Gastrocnemius medialis (tissue), 4 donors: Measurements from ENCODE around the gene LRRK1. TPM values are rescaled to one million over a fixed set of nuclear protein-coding genes. Genes with fewer than 3 reads are reported as not detected.

Source experiments
- ATAC-seq, 2 donors: fragments of 150-250 bp; one replicate each; pipeline ENCODE4 v1.9.1; 2016
- DNase-seq, 2 donors: peaks; one replicate each; pipeline ENCODE4 v3.0.0-alpha.2; 2019
- H3K27ac ChIP-seq, 4 donors: fragments of 200-600 bp; sonication (generic); 1 replicate in 1 of 4; 2 replicates in 3 of 4; pipeline ENCODE4 v1.5.1; 2016 to 2018; ENCODE audit warnings: mild to moderate bottlenecking in 2 of 4, moderate library complexity in 1 of 4
- H3K27me3 ChIP-seq, 3 donors: fragments of 200-600 bp; sonication (generic) in 2 of 3; 1 replicate in 1 of 3; 2 replicates in 2 of 3; pipeline versions ENCODE4 v1.5.1 to v1.6.0; 2016 to 2019; ENCODE audit warnings: mild to moderate bottlenecking in 1 of 3, moderate library complexity in 1 of 3
- H3K36me3 ChIP-seq, 2 donors: fragments of 200-600 bp; sonication (generic) in 1 of 2; one replicate each; pipeline ENCODE4 v1.5.1; 2017 to 2018
- H3K4me1 ChIP-seq, 2 donors: fragments of 200-600 bp; sonication (generic) in 1 of 2; one replicate each; pipeline ENCODE4 v1.5.1; 2016 to 2017; ENCODE audit warnings: mild to moderate bottlenecking in 2 of 2
- H3K4me3 ChIP-seq, 4 donors: fragments of 200-600 bp; sonication (generic) in 3 of 4; 1 replicate in 1 of 4; 2 replicates in 3 of 4; pipeline ENCODE4 v1.5.1; 2016 to 2019; ENCODE audit warnings: mild to moderate bottlenecking in 2 of 4
- H3K9me3 ChIP-seq, 3 donors: fragments of 200-600 bp; sonication (generic) in 2 of 3; 1 replicate in 1 of 3; 2 replicates in 2 of 3; pipeline ENCODE4 v1.5.1; 2016 to 2019
- CTCF ChIP-seq, 5 experiments: fragments of 450-650 bp in 3 of 5; fragments of 200-600 bp in 2 of 5; sonication (generic) in 2 of 5; IDR thresholded peaks in 4 of 5; conservative IDR thresholded peaks in 1 of 5; 1 replicate in 4 of 5; 2 replicates in 1 of 5; pipeline ENCODE4 v1.5.1; 2016 to 2019; ENCODE audit warnings: antibody characterized with exemption in 5 of 5, mild to moderate bottlenecking in 3 of 5, moderate library complexity in 3 of 5
- POLR2A ChIP-seq, 2 donors: fragments of 450-650 bp; IDR thresholded peaks; one replicate each; pipeline ENCODE4 v1.6.1; 2017; ENCODE audit warnings: antibody characterized with exemption in 2 of 2, mild to moderate bottlenecking in 2 of 2, moderate library complexity in 2 of 2
- in situ Hi-C, 4 donors: fragments of 200-750 bp; cut with MboI; loops; one replicate each; pipeline versions ENCODE4 v1.15.0 to v1.8.0; 2017; ENCODE audit warnings: low sequenced_read_pairs in 4 of 4
- intact Hi-C: fragments of 100-400 bp; cut with DNase I; formaldehyde crosslinking; loops from one replicate; pipeline ENCODE4 v1.15.1; 2023; ENCODE audit warnings: low total_unique reads
- total RNA-seq, 4 donors: library from RNA; depleted of rRNA; stranded (reverse); fragments of >200 nt; gene quantifications; one replicate each; pipeline versions ENCODE4 v1.1.0 to v1.2.3, GENCODE V29; 2016

The LRRK1 gene
- total RNA-seq, 4 donors from 2014 or later, result 0.87 to 5.6 (median 1.7) TPM

GRCh38 chr15:101003081-101003480 lies 83.9 kb downstream of the LRRK1 start:
- in situ Hi-C loops, result loop anchor here in 3 of 4 donors (5.0 to 25.0 kb wide), 5 partner anchors 78 to 1066 kb away; partner anchors contain the start of gene ADAMTS17 (in 1 of the 3)
- no peak overlapping the region for H3K4me3 ChIP-seq
- no peaks in the 10 kb centered on the region for H3K36me3 ChIP-seq
- H3K9me3 ChIP-seq, result no peaks in the 10 kb centered on the region
- no peaks in the 10 kb centered on the region for H3K4me1 ChIP-seq
- no peak overlapping the region for H3K27ac ChIP-seq
- ATAC-seq, result no peak
- no peaks in the 10 kb centered on the region for H3K27me3 ChIP-seq
- no peak for TF ChIP-seq POLR2A (IDR thresholded peaks at IDR 0.05)
- intact Hi-C loops, result loop anchor here (10.0 kb wide), 1 partner anchor 138 kb away; no protein-coding TSS in a partner anchor
- no peak for DNase-seq

GRCh38 chr15:101003706-101004105 lies 84.5 kb downstream of the LRRK1 start:
- TF ChIP-seq CTCF (IDR thresholded peaks at IDR 0.05 in 4 of 5, conservative IDR thresholded peaks at IDR 0.05 in 1 of 5) (no peak), POLR2A (IDR thresholded peaks at IDR 0.05) (no peak)
- H3K9me3 ChIP-seq, result no peaks in the 10 kb centered on the region
- H3K27ac ChIP-seq, result no peak overlapping the region
- H3K36me3 ChIP-seq, result no peaks in the 10 kb centered on the region
- no peak overlapping the region for H3K4me3 ChIP-seq
- in situ Hi-C loops (loop anchor here in 3 of 4 donors (5.0 to 25.0 kb wide), 5 partner anchors 79 to 1066 kb away; partner anchors contain the start of gene ADAMTS17 (in 1 of the 3)), intact Hi-C loops (loop anchor here (10.0 kb wide), 1 partner anchor 139 kb away; no protein-coding TSS in a partner anchor)
- ATAC-seq (no peak), DNase-seq (no peak)
- H3K4me1 ChIP-seq, result no peaks in the 10 kb centered on the region
- H3K27me3 ChIP-seq, result no peaks in the 10 kb centered on the region

GRCh38 chr15:101004500-101004899 lies 85.3 kb downstream of the LRRK1 start:
- H3K4me3 ChIP-seq, result no peak overlapping the region
- no peaks in the 10 kb centered on the region for H3K9me3 ChIP-seq
- DNase-seq (no peak), ATAC-seq (no peak)
- no peaks in the 10 kb centered on the region for H3K4me1 ChIP-seq
- intact Hi-C loops, result loop anchor here (10.0 kb wide), 1 partner anchor 140 kb away; no protein-coding TSS in a partner anchor
- no peak overlapping the region for H3K27ac ChIP-seq
- H3K36me3 ChIP-seq, result no peaks in the 10 kb centered on the region
- TF ChIP-seq CTCF (IDR thresholded peaks at IDR 0.05 in 4 of 5, conservative IDR thresholded peaks at IDR 0.05 in 1 of 5) (no peak), POLR2A (IDR thresholded peaks at IDR 0.05) (no peak)
- in situ Hi-C loops, result loop anchor here in 3 of 4 donors (5.0 to 25.0 kb wide), 5 partner anchors 80 to 1067 kb away; partner anchors contain the start of gene ADAMTS17 (in 1 of the 3)
- no peaks in the 10 kb centered on the region for H3K27me3 ChIP-seq

GRCh38 chr15:101004986-101005747 lies 86.0 kb downstream of the LRRK1 start:
- DNase-seq (no peak), ATAC-seq (no peak)
- no peak overlapping the region for H3K4me3 ChIP-seq
- H3K27ac ChIP-seq, result no peak overlapping the region
- H3K4me1 ChIP-seq, result no peaks in the 10 kb centered on the region
- no peaks in the 10 kb centered on the region for H3K9me3 ChIP-seq
- intact Hi-C loops, result loop anchor here (5.0 to 10.0 kb wide), 2 partner anchors 140 to 663 kb away; partner anchors contain the start of gene ADAMTS17
- TF ChIP-seq POLR2A (IDR thresholded peaks at IDR 0.05) (no peak), CTCF (IDR thresholded peaks at IDR 0.05 in 4 of 5, conservative IDR thresholded peaks at IDR 0.05 in 1 of 5) (no peak)
- H3K36me3 ChIP-seq, result no peaks in the 10 kb centered on the region
- in situ Hi-C loops, result loop anchor here (5.0 to 25.0 kb wide), 6 partner anchors 80 to 1068 kb away; partner anchors contain the start of genes LRRK1 (in 2 of the 4) and ADAMTS17 (in 1 of the 4)
- no peaks in the 10 kb centered on the region for H3K27me3 ChIP-seq
